ENCODE results near the gene LGALS9B. TPM values are rescaled to one million over a fixed set of nuclear protein-coding genes. Genes with fewer than 3 reads are reported as not detected.
"Not testable (repeated sequence)": the region's sequence is repeated elsewhere in the genome, so short reads cannot be mapped to it uniquely, and the experiment has no call there.

LGALS9B gene
- total RNA-seq, 4 donors from 2014 or later: 6.7 to 55.3 (median 21.8) TPM

DNA sequence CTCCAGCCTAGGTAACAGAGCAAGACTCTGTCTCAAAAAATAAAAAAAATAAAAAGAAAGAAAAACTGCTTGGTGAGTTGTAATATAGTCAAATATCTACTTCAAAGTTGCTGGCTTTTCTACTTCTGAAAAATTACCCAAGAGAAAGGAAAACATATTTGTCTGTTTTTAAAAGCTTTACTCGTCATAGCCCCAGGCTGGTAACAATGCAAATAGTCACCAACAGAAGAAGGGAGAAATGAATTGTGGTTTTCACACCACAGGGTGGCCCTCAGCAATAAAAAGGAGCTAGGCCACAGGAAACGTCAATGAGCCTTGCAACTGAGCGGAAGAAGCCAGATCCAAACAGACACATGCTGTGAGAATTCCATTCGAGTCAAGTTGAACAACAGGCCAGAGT is 1.8 kb upstream of the LGALS9B start:
- H3K27me3 ChIP-seq; in situ Hi-C loops (cut with MboI; ENCODE audit: low pct_ligation_motif_present in 1 of 4, low pct_unique_long_range_greater_than_20kb in 1 of 4, low sequenced_read_pairs in 3 of 4); H3K36me3 ChIP-seq; DNase-seq; H3K4me1 ChIP-seq; H3K4me3 ChIP-seq; H3K9me3 ChIP-seq; H3K27ac ChIP-seq; intact Hi-C loops (cut with DNase I; ENCODE audit: low total_unique reads): not testable (repeated sequence)
- 56% methylated on average over 1 of the region's 4 CpGs; no CpG with 5 or more reads in 1 of the 2 donors for WGBS, 2 donors (ENCODE audit: low coverage in 1 of 2)

DNA sequence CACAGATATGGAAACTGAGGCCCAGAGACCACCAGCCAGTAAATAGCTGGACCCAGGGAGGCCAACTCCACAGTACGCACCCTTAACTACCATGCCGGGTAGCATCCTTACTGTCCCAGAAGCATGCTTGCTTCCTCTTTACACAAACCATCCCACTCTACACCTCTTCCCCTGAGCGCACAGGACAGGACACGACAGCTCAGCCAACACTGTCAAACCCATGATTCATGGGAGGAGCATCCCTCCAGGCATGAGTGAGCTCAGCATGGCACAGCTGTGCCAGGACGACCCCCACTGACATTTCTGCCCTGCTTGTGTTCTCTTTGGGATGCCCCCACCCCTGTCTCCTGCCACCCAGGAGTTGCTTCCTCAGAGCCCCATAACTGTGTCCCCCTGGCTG is 340 bp downstream of the LGALS9B start:
- DNase-seq; H3K36me3 ChIP-seq; intact Hi-C loops (cut with DNase I; ENCODE audit: low total_unique reads); H3K9me3 ChIP-seq; H3K4me1 ChIP-seq; H3K27me3 ChIP-seq; in situ Hi-C loops (cut with MboI; ENCODE audit: low pct_ligation_motif_present in 1 of 4, low pct_unique_long_range_greater_than_20kb in 1 of 4, low sequenced_read_pairs in 3 of 4): not testable (repeated sequence)
- WGBS, 2 donors (ENCODE audit: low coverage in 1 of 2): no CpG with 5 or more reads among the region's 5 CpGs
- Histone ChIP-seq H3K27ac (peak overlapping the region in 3 of 4 donors; percentile 34 to 58 (median 49)), H3K4me3 (peak overlapping the region in 1 of 4 donors; percentile 1)

DNA sequence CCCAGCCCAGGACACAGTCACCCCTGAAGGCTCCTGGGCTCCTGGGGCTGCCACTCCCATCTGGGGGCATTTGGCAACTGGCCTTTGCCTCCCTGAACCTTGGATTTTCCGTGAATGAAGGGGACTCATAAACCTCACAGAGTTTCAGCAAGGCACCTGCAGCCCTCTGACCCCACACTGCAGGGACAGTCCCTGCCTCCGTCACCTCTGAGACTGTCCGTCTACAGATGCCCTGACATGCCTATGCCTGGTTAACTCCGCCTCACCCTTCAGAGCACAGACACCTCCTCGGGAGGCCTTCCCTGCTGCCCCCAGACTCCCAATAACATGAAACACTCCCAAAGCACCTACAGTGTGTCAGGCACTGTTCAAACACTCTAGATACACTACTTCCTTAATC is 786 bp downstream of the LGALS9B start:
- intact Hi-C loops (cut with DNase I; ENCODE audit: low total_unique reads); H3K4me3 ChIP-seq; DNase-seq; H3K4me1 ChIP-seq; H3K9me3 ChIP-seq; in situ Hi-C loops (cut with MboI; ENCODE audit: low pct_ligation_motif_present in 1 of 4, low pct_unique_long_range_greater_than_20kb in 1 of 4, low sequenced_read_pairs in 3 of 4); H3K36me3 ChIP-seq; H3K27me3 ChIP-seq: not testable (repeated sequence)
- WGBS, 2 donors (ENCODE audit: low coverage in 1 of 2): 58% methylated on average over 2 of the region's 5 CpGs; no CpG with 5 or more reads in 1 of the 2 donors
- H3K27ac ChIP-seq: peak overlapping the region in 1 of 4 donors; percentile 44

DNA sequence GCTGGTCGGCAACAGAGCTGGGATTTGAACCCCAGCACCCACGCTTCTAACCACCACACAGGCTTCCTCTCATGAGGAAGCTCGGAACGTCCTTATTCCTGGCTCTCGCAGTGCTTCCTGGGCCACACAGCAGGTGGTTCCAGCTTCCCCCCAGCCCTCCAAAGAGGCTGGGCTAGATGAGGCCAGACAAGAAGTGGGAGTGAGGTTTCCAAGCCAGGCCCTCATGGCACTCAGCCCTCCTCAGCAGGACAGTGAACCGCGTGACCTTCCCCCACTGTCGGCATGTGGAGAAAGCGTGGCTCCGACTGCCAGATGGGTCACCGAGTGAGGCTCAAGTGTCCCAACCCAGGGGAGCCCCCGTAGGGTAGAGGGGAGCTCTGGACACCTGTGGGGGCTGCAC is 1.8 kb downstream of the LGALS9B start:
- H3K9me3 ChIP-seq; H3K36me3 ChIP-seq; H3K27ac ChIP-seq; in situ Hi-C loops (cut with MboI; ENCODE audit: low pct_ligation_motif_present in 1 of 4, low pct_unique_long_range_greater_than_20kb in 1 of 4, low sequenced_read_pairs in 3 of 4); intact Hi-C loops (cut with DNase I; ENCODE audit: low total_unique reads); H3K4me1 ChIP-seq; H3K4me3 ChIP-seq; H3K27me3 ChIP-seq; DNase-seq: not testable (repeated sequence)
- WGBS, 2 donors (ENCODE audit: low coverage in 1 of 2): no CpG with 5 or more reads among the region's 12 CpGs

DNA sequence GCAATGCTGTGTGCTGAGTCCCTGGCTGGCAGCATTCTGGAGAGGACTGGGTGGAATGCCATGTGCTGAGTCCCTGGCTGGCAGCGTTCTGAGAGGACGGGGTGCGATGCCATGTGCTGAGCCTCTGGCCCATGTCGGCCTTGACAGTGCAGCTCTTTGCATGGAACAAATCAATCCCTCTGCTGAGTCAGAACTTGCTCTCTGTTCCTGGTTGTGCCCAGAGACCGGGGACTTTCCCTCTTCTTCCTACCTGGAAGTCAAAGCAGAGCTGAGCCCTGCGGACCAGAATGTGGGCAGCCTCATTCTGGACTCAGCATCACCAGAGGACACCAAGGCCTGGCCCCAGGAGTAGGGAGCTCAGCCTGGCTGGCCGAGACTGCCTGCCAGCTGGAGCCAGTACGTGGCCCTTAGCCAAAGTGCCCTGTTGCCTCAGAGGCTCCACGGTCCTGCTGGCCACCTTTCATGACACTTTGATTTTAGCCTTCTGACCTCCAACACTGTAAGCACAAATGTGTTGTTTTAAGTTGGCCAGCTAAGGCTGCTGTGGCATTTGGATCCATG is 2.4 kb downstream of the LGALS9B start:
- intact Hi-C loops (cut with DNase I; ENCODE audit: low total_unique reads); H3K4me1 ChIP-seq; H3K27me3 ChIP-seq; H3K36me3 ChIP-seq; in situ Hi-C loops (cut with MboI; ENCODE audit: low pct_ligation_motif_present in 1 of 4, low pct_unique_long_range_greater_than_20kb in 1 of 4, low sequenced_read_pairs in 3 of 4); H3K9me3 ChIP-seq; H3K27ac ChIP-seq; H3K4me3 ChIP-seq: not testable (repeated sequence)
- DNase-seq: peak; percentile 26
- 61% methylated on average over 4 of the region's 9 CpGs; no CpG with 5 or more reads in 1 of the 2 donors for WGBS, 2 donors (ENCODE audit: low coverage in 1 of 2)

DNA sequence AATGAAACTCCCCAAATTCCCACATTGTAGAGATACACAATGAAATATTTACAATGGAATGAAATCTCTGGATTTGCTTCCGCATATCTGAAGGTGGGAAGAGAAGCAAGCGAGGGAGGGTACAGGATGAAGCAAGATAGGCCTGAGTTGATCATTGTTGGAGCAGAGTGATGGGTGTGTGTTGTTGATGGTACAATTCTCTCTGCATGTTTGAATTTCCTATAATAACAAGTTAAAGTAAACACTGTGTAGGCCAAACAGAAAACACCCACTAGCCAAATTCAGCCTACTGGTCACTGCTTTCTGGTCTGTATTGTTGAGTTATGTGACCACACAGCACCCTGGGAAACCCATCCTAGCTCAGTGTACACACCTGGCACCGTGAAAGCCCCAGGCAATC is 5.2 kb downstream of the LGALS9B start:
- intact Hi-C loops (cut with DNase I; ENCODE audit: low total_unique reads); H3K4me1 ChIP-seq; H3K9me3 ChIP-seq; in situ Hi-C loops (cut with MboI; ENCODE audit: low pct_ligation_motif_present in 1 of 4, low pct_unique_long_range_greater_than_20kb in 1 of 4, low sequenced_read_pairs in 3 of 4); H3K36me3 ChIP-seq; H3K27me3 ChIP-seq; DNase-seq; H3K4me3 ChIP-seq; H3K27ac ChIP-seq: not testable (repeated sequence)
- no CpG with 5 or more reads among the region's 3 CpGs for WGBS, 2 donors (ENCODE audit: low coverage in 1 of 2)

DNA sequence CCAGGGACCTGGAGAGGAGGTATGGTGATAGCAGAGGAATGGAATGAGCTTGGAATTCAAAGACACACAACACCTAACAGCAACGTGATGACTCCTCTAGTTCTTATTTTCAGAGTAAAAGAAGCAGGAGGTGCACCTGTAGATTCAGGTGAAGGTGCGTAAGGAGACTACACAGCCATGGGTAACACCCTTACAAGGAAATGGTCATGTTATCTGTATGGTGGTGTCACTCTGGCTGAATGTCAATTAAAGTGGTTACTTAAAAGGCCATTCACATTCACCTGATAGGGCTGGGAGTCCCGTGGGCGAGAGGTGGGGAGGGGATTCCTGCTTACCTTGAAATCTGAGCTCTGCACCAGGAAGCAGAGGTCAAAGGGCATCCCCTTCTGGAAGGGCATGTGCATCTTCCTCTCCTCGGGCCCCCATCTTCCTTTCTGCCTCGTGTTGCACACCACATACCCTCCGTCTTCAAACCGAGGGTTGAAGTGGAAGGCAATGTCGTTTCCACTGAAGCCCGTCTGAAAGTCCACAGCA is 9.4 kb downstream of the LGALS9B start:
- in situ Hi-C loops (cut with MboI; ENCODE audit: low pct_ligation_motif_present in 1 of 4, low pct_unique_long_range_greater_than_20kb in 1 of 4, low sequenced_read_pairs in 3 of 4); H3K4me1 ChIP-seq; DNase-seq; H3K4me3 ChIP-seq; H3K9me3 ChIP-seq; H3K36me3 ChIP-seq; intact Hi-C loops (cut with DNase I; ENCODE audit: low total_unique reads); H3K27me3 ChIP-seq; H3K27ac ChIP-seq: not testable (repeated sequence)
- 53% methylated on average over 6 of the region's 10 CpGs; no CpG with 5 or more reads in 1 of the 2 donors for WGBS, 2 donors (ENCODE audit: low coverage in 1 of 2)

DNA sequence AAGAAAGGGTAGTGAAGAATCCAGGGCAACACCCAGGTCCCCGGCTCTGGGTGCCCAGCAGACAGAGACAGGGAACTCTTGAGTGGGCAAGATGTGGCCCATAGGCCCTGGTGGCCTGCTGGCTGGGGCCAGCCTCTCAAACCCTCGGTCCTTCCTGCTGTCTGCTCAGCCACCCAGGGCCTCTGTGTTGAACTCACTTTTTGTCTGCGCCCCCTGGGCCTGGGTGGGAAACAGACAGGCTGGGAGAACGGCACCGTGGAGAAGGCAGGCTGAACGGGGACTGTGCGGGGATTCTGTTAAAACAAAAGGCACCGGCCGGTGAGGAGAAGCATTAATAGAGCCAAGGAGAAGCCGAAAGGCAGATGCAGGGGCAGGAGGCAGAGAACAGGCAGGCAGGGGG is 12.2 kb downstream of the LGALS9B start:
- no CpG with 5 or more reads among the region's 10 CpGs for WGBS, 2 donors (ENCODE audit: low coverage in 1 of 2)
- in situ Hi-C loops (cut with MboI; ENCODE audit: low pct_ligation_motif_present in 1 of 4, low pct_unique_long_range_greater_than_20kb in 1 of 4, low sequenced_read_pairs in 3 of 4); H3K4me1 ChIP-seq; intact Hi-C loops (cut with DNase I; ENCODE audit: low total_unique reads); H3K4me3 ChIP-seq; H3K27me3 ChIP-seq; DNase-seq; H3K9me3 ChIP-seq; H3K36me3 ChIP-seq; H3K27ac ChIP-seq: not testable (repeated sequence)

DNA sequence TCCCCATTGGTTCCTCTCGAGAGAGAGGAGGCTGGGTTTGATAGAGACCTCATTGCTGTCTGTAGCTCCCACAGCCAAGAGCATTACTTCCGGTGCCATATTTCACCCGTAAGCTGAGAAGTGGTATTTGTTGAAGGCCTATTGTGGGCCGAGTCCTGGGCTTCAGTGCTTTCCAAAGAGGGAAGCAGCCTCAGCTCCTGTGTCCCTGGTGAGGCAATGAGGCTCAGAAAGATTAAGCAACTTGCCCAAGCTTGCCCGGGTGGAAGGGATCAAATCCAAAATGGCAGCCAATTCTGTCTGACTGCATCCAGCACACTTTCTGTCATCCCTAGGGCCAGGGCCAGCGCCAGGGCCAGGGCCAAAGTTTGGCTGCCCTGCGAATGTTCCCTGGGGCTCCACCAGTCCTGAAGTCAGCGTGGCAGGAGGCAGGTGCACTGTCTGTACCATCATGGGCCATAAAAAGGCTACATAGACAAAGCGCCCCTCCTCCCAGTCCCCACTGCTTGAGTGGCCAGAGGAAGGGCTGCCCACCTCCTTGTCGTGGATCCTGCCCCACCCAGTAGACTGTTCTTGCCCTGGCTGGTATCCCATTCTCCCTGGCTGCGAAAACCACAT is 13.4 kb downstream of the LGALS9B start:
- H3K4me1 ChIP-seq; DNase-seq; H3K36me3 ChIP-seq; H3K27me3 ChIP-seq; in situ Hi-C loops (cut with MboI; ENCODE audit: low pct_ligation_motif_present in 1 of 4, low pct_unique_long_range_greater_than_20kb in 1 of 4, low sequenced_read_pairs in 3 of 4); H3K4me3 ChIP-seq; H3K27ac ChIP-seq; H3K9me3 ChIP-seq; intact Hi-C loops (cut with DNase I; ENCODE audit: low total_unique reads): not testable (repeated sequence)
- WGBS, 2 donors (ENCODE audit: low coverage in 1 of 2): 67% methylated on average over 1 of the region's 11 CpGs; no CpG with 5 or more reads in 1 of the 2 donors

DNA sequence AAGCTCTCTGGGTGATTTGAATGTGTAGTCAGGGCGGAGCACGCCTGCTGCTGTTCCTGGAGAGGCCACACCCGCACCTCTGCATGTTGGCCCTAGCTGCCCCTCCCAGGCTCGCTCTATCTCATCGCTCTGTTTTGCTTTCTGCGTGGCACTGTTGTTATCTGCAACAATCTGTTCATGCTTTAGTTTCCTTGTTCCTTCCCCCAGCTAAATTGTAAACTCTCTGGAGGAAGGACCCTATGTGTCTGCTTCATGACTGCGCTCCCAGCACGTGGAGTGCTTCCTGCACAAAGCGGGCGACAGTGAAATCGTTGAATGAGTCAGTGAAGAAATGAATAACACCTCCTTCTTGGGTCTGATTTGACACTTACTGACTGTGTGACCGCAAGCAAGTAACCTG is 16.5 kb downstream of the LGALS9B start:
- H3K4me3 ChIP-seq; intact Hi-C loops (cut with DNase I; ENCODE audit: low total_unique reads); H3K4me1 ChIP-seq; in situ Hi-C loops (cut with MboI; ENCODE audit: low pct_ligation_motif_present in 1 of 4, low pct_unique_long_range_greater_than_20kb in 1 of 4, low sequenced_read_pairs in 3 of 4); H3K9me3 ChIP-seq; H3K27ac ChIP-seq; H3K36me3 ChIP-seq; H3K27me3 ChIP-seq: not testable (repeated sequence)
- DNase-seq: peak; percentile 80
- WGBS, 2 donors (ENCODE audit: low coverage in 1 of 2): 31% methylated on average over 8 of the region's 12 CpGs; no CpG with 5 or more reads in 1 of the 2 donors
